LNCAP (cell line): ENCODE measurements around the gene NOC2L.

ENCODE experiments used
- CTCF ChIP-seq: fragments of 450-650 bp; IDR thresholded peaks from 2 replicates; pipeline ENCODE4 v1.5.1; 2017; ENCODE audit warnings: mild to moderate bottlenecking

Gene NOC2L

GRCh38 chr1:925561-926421 is 33.3 kb downstream of the NOC2L start:
- TF ChIP-seq CTCF, result no peak

GRCh38 chr1:924656-925560 is 34.1 kb downstream of the NOC2L start:
- TF ChIP-seq CTCF, result peak; percentile 26; the same call in 1 of the 2 replicates

GRCh38 chr1:923991-924655 is 34.9 kb downstream of the NOC2L start:
- TF ChIP-seq CTCF, result no peak

GRCh38 chr1:923131-923990 is 35.7 kb downstream of the NOC2L start, which contains the start of gene SAMD11:
SAMD11 (plus strand) TSS chr1:923923; CDS start chr1:924432, 509 bp downstream.
- no peak for TF ChIP-seq CTCF

GRCh38 chr1:921011-921837 is 37.8 kb downstream of the NOC2L start:
- TF ChIP-seq CTCF, result peak; percentile 21; the same call in 1 of the 2 replicates

GRCh38 chr1:920521-920920 is 38.5 kb downstream of the NOC2L start:
- no peak for TF ChIP-seq CTCF
